ENCODE measurements around the gene CMTM6. TPM values are rescaled to one million over a fixed set of nuclear protein-coding genes. Genes with fewer than 3 reads are reported as not detected.
"Not testable (repeated sequence)": the region's sequence is repeated elsewhere in the genome, so short reads cannot be mapped to it uniquely, and the experiment has no call there.

Gene CMTM6
- total RNA-seq, 2 donors from 2014 or later: 97.2 to 99.3 TPM

- H3K4me3 Mint-ChIP-seq: peak overlapping the region; percentile 19
Observed at GRCh38 chr3:32516751-32517150, 14.1 kb upstream of the CMTM6 start.

GRCh38 chr3:32511005-32511404 lies 8.4 kb upstream of the CMTM6 start:
- Mint-ChIP-seq H3K27me3 (no peaks in the 10 kb centered on the region), H3K4me3 (no peak overlapping the region), H3K36me3 (ENCODE audit: low read depth) (no peaks in the 10 kb centered on the region), H3K27ac (no peak overlapping the region), H3K4me1 (peaks cover 4% of the 10 kb centered on the region)
- ATAC-seq (no peak), DNase-seq (no peak)
- H3K9me3 ChIP-seq (ENCODE audit: control insufficient read depth, low read length, poor library complexity, severe bottlenecking): no peaks in the 10 kb centered on the region

More at GRCh38 chr3:32516751-32517150, 14.1 kb upstream of the CMTM6 start:
- peak overlapping the region; percentile 72 for H3K27ac Mint-ChIP-seq
- DNase-seq; H3K4me1 Mint-ChIP-seq; H3K36me3 Mint-ChIP-seq (ENCODE audit: low read depth); ATAC-seq; H3K9me3 ChIP-seq (ENCODE audit: control insufficient read depth, low read length, poor library complexity, severe bottlenecking); H3K27me3 Mint-ChIP-seq: not testable (repeated sequence)

GRCh38 chr3:32510075-32510724 lies 7.5 kb upstream of the CMTM6 start:
- no peak overlapping the region for H3K27ac Mint-ChIP-seq
- H3K36me3 Mint-ChIP-seq (ENCODE audit: low read depth): no peaks in the 10 kb centered on the region
- ATAC-seq (peak; percentile 95), DNase-seq (peak; percentile 16 to 47 (median 16))
- no peaks in the 10 kb centered on the region for H3K27me3 Mint-ChIP-seq
- peaks cover 4% of the 10 kb centered on the region for H3K4me1 Mint-ChIP-seq
- H3K9me3 ChIP-seq (ENCODE audit: control insufficient read depth, low read length, poor library complexity, severe bottlenecking): no peaks in the 10 kb centered on the region
- no peak overlapping the region for H3K4me3 Mint-ChIP-seq

GRCh38 chr3:32508711-32509110 lies 6.1 kb upstream of the CMTM6 start:
- H3K27ac Mint-ChIP-seq: no peak overlapping the region
- H3K27me3 Mint-ChIP-seq: no peaks in the 10 kb centered on the region
- no peak overlapping the region for H3K4me3 Mint-ChIP-seq
- ATAC-seq (no peak), DNase-seq (no peak)
- H3K36me3 Mint-ChIP-seq (ENCODE audit: low read depth): no peaks in the 10 kb centered on the region
- peaks cover 7% of the 10 kb centered on the region for H3K4me1 Mint-ChIP-seq
- H3K9me3 ChIP-seq (ENCODE audit: control insufficient read depth, low read length, poor library complexity, severe bottlenecking): no peaks in the 10 kb centered on the region

GRCh38 chr3:32506466-32506865 lies 3.8 kb upstream of the CMTM6 start:
- DNase-seq (no peak), ATAC-seq (no peak)
- H3K27ac Mint-ChIP-seq: peak overlapping the region; percentile 78
- H3K36me3 Mint-ChIP-seq (ENCODE audit: low read depth): peaks cover 7% of the 10 kb centered on the region
- H3K9me3 ChIP-seq (ENCODE audit: control insufficient read depth, low read length, poor library complexity, severe bottlenecking): no peaks in the 10 kb centered on the region
- H3K27me3 Mint-ChIP-seq: no peaks in the 10 kb centered on the region
- H3K4me1 Mint-ChIP-seq: peaks cover 14% of the 10 kb centered on the region
- no peak overlapping the region for H3K4me3 Mint-ChIP-seq

GRCh38 chr3:32502946-32503286 lies 264 bp upstream of the CMTM6 start:
- peak overlapping the region; percentile 99 for H3K4me3 Mint-ChIP-seq

GRCh38 chr3:32501783-32502117 lies 902 bp downstream of the CMTM6 start:
- peaks cover 33% of the 10 kb centered on the region for H3K4me1 Mint-ChIP-seq

More at GRCh38 chr3:32502946-32503286, 264 bp upstream of the CMTM6 start:
- DNase-seq (no peak), ATAC-seq (peak; percentile 17)
- H3K4me1 Mint-ChIP-seq: peaks cover 28% of the 10 kb centered on the region
- peaks cover 7% of the 10 kb centered on the region for H3K36me3 Mint-ChIP-seq (ENCODE audit: low read depth)
- H3K27ac Mint-ChIP-seq: peak overlapping the region; percentile 99
- no peaks in the 10 kb centered on the region for H3K9me3 ChIP-seq (ENCODE audit: control insufficient read depth, low read length, poor library complexity, severe bottlenecking)
- H3K27me3 Mint-ChIP-seq: no peaks in the 10 kb centered on the region

GRCh38 chr3:32500880-32501782 lies 1.5 kb downstream of the CMTM6 start:
- H3K4me1 Mint-ChIP-seq: peaks cover 39% of the 10 kb centered on the region
- H3K36me3 Mint-ChIP-seq (ENCODE audit: low read depth): peaks cover 10% of the 10 kb centered on the region
- H3K4me3 Mint-ChIP-seq: peak overlapping the region; percentile 99
- H3K9me3 ChIP-seq (ENCODE audit: control insufficient read depth, low read length, poor library complexity, severe bottlenecking): no peaks in the 10 kb centered on the region
- DNase-seq: no peak
- H3K27me3 Mint-ChIP-seq: no peaks in the 10 kb centered on the region
- no peak for ATAC-seq
- H3K27ac Mint-ChIP-seq: peak overlapping the region; percentile 99

More at GRCh38 chr3:32501783-32502117, 902 bp downstream of the CMTM6 start:
- DNase-seq: no peak
- H3K27ac Mint-ChIP-seq: peak overlapping the region; percentile 99
- peak; percentile 5 for ATAC-seq
- peaks cover 8% of the 10 kb centered on the region for H3K36me3 Mint-ChIP-seq (ENCODE audit: low read depth)
- H3K9me3 ChIP-seq (ENCODE audit: control insufficient read depth, low read length, poor library complexity, severe bottlenecking): no peaks in the 10 kb centered on the region
- peak overlapping the region; percentile 99 for H3K4me3 Mint-ChIP-seq
- H3K27me3 Mint-ChIP-seq: no peaks in the 10 kb centered on the region

- peak overlapping the region; percentile 99 for H3K27ac Mint-ChIP-seq
- H3K4me1 Mint-ChIP-seq: peaks cover 45% of the 10 kb centered on the region
Observed at GRCh38 chr3:32500231-32500630, 2.4 kb downstream of the CMTM6 start.

GRCh38 chr3:32499585-32499984 lies 3.1 kb downstream of the CMTM6 start:
- Mint-ChIP-seq H3K36me3 (ENCODE audit: low read depth) (peaks cover 10% of the 10 kb centered on the region), H3K4me3 (peak overlapping the region; percentile 31), H3K27me3 (no peaks in the 10 kb centered on the region), H3K27ac (peak overlapping the region; percentile 99), H3K4me1 (peaks cover 45% of the 10 kb centered on the region)
- no peaks in the 10 kb centered on the region for H3K9me3 ChIP-seq (ENCODE audit: control insufficient read depth, low read length, poor library complexity, severe bottlenecking)
- no peak for ATAC-seq
- no peak for DNase-seq

More at GRCh38 chr3:32500231-32500630, 2.4 kb downstream of the CMTM6 start:
- DNase-seq (no peak), ATAC-seq (no peak)
- Mint-ChIP-seq H3K4me3 (peak overlapping the region; percentile 99), H3K36me3 (ENCODE audit: low read depth) (peaks cover 10% of the 10 kb centered on the region), H3K27me3 (no peaks in the 10 kb centered on the region)
- H3K9me3 ChIP-seq (ENCODE audit: control insufficient read depth, low read length, poor library complexity, severe bottlenecking): no peaks in the 10 kb centered on the region

GRCh38 chr3:32498992-32499391 lies 3.7 kb downstream of the CMTM6 start:
- peaks cover 43% of the 10 kb centered on the region for H3K4me1 Mint-ChIP-seq
- H3K4me3 Mint-ChIP-seq: no peak overlapping the region
- H3K27ac Mint-ChIP-seq: peak overlapping the region; percentile 99
- DNase-seq: no peak
- ATAC-seq: no peak
- no peaks in the 10 kb centered on the region for H3K27me3 Mint-ChIP-seq
- peaks cover 10% of the 10 kb centered on the region for H3K36me3 Mint-ChIP-seq (ENCODE audit: low read depth)
- no peaks in the 10 kb centered on the region for H3K9me3 ChIP-seq (ENCODE audit: control insufficient read depth, low read length, poor library complexity, severe bottlenecking)

GRCh38 chr3:32498252-32498651 lies 4.4 kb downstream of the CMTM6 start:
- no peak for DNase-seq
- Mint-ChIP-seq H3K4me1 (peaks cover 42% of the 10 kb centered on the region), H3K4me3 (peak overlapping the region; percentile 57), H3K27ac (peak overlapping the region; percentile 89), H3K27me3 (no peaks in the 10 kb centered on the region), H3K36me3 (ENCODE audit: low read depth) (peaks cover 10% of the 10 kb centered on the region)
- ATAC-seq: no peak
- H3K9me3 ChIP-seq (ENCODE audit: control insufficient read depth, low read length, poor library complexity, severe bottlenecking): no peaks in the 10 kb centered on the region

GRCh38 chr3:32495609-32496008 lies 7.0 kb downstream of the CMTM6 start:
- H3K36me3 Mint-ChIP-seq (ENCODE audit: low read depth): peaks cover 3% of the 10 kb centered on the region
- no peaks in the 10 kb centered on the region for H3K27me3 Mint-ChIP-seq
- H3K4me3 Mint-ChIP-seq: peak overlapping the region; percentile 21
- ATAC-seq: no peak
- no peaks in the 10 kb centered on the region for H3K9me3 ChIP-seq (ENCODE audit: control insufficient read depth, low read length, poor library complexity, severe bottlenecking)
- no peak for DNase-seq
- H3K4me1 Mint-ChIP-seq: peaks cover 31% of the 10 kb centered on the region
- peak overlapping the region; percentile 89 for H3K27ac Mint-ChIP-seq

Measured in T-helper 17 cell (primary cell).